H1 (cell line): Measurements from ENCODE around the gene DLK2. TPM values are rescaled to one million over a fixed set of nuclear protein-coding genes. Genes with fewer than 3 reads are reported as not detected.

ENCODE experiments used
- polyA plus RNA-seq, 7 experiments: library from polyadenylated mRNA; depleted of rRNA in 3 of 7; stranded (reverse) in 5 of 7; unstranded in 2 of 7; fragments of >200 nt in 5 of 7; fragments of 200-250 nt in 2 of 7; gene quantifications; 1 replicate in 5 of 7; 2 replicates in 1 of 7; 4 replicates in 1 of 7; pipeline versions ENCODE4 v1.2.1 to v1.2.3, GENCODE V29; 2011 to 2013; ENCODE audit warnings: missing spikeins in 2 of 7, mixed read lengths in 2 of 7
- total RNA-seq: library from RNA; stranded (reverse); fragmentation: NEBNext Ultra II Directional; extraction: Animal tissue kit (Norgen Biotek cat#: 25700); gene quantifications from 2 replicates; pipeline ENCODE4 v1.2.1, GENCODE V29; 2021
- TF ChIP-seq, protein P1 (sequence below): fragments of 300-600 bp; sonication (generic); IDR thresholded peaks from 2 replicates; pipeline ENCODE4 v1.7.1; 2012; ENCODE audit warnings: low read length, moderate library complexity, mild to moderate bottlenecking, inconsistent platforms; ENCODE audit not compliant: insufficient replicate concordance

Gene DLK2
- total and polyA plus RNA-seq, 2 of the 8 experiments (the other 6 are each of a cell fraction or from before 2014, with no cell fraction given), result 0.37 to 0.80 TPM

DNA sequence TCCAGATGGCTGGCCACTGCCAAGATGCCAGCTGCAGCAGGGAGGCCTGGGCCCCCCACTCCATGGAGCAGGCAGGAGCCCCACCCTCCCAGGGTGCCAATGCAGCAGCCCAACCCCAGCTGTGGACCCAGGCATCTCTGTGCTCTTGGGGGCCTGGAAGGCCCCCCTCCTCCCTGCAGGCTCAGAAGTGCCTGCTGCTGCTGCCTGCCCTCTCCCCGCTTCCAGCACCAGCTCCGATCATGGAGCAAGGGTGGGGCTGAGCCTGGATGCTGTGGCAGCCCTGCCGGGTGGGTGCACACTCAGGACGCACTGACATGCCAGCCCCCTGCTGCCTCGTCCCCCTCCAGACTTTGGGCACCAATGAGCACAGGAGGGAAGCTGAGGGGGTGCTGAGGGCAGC lies 42.8 kb downstream of the DLK2 start (continued):
- TF ChIP-seq, protein P1, sequence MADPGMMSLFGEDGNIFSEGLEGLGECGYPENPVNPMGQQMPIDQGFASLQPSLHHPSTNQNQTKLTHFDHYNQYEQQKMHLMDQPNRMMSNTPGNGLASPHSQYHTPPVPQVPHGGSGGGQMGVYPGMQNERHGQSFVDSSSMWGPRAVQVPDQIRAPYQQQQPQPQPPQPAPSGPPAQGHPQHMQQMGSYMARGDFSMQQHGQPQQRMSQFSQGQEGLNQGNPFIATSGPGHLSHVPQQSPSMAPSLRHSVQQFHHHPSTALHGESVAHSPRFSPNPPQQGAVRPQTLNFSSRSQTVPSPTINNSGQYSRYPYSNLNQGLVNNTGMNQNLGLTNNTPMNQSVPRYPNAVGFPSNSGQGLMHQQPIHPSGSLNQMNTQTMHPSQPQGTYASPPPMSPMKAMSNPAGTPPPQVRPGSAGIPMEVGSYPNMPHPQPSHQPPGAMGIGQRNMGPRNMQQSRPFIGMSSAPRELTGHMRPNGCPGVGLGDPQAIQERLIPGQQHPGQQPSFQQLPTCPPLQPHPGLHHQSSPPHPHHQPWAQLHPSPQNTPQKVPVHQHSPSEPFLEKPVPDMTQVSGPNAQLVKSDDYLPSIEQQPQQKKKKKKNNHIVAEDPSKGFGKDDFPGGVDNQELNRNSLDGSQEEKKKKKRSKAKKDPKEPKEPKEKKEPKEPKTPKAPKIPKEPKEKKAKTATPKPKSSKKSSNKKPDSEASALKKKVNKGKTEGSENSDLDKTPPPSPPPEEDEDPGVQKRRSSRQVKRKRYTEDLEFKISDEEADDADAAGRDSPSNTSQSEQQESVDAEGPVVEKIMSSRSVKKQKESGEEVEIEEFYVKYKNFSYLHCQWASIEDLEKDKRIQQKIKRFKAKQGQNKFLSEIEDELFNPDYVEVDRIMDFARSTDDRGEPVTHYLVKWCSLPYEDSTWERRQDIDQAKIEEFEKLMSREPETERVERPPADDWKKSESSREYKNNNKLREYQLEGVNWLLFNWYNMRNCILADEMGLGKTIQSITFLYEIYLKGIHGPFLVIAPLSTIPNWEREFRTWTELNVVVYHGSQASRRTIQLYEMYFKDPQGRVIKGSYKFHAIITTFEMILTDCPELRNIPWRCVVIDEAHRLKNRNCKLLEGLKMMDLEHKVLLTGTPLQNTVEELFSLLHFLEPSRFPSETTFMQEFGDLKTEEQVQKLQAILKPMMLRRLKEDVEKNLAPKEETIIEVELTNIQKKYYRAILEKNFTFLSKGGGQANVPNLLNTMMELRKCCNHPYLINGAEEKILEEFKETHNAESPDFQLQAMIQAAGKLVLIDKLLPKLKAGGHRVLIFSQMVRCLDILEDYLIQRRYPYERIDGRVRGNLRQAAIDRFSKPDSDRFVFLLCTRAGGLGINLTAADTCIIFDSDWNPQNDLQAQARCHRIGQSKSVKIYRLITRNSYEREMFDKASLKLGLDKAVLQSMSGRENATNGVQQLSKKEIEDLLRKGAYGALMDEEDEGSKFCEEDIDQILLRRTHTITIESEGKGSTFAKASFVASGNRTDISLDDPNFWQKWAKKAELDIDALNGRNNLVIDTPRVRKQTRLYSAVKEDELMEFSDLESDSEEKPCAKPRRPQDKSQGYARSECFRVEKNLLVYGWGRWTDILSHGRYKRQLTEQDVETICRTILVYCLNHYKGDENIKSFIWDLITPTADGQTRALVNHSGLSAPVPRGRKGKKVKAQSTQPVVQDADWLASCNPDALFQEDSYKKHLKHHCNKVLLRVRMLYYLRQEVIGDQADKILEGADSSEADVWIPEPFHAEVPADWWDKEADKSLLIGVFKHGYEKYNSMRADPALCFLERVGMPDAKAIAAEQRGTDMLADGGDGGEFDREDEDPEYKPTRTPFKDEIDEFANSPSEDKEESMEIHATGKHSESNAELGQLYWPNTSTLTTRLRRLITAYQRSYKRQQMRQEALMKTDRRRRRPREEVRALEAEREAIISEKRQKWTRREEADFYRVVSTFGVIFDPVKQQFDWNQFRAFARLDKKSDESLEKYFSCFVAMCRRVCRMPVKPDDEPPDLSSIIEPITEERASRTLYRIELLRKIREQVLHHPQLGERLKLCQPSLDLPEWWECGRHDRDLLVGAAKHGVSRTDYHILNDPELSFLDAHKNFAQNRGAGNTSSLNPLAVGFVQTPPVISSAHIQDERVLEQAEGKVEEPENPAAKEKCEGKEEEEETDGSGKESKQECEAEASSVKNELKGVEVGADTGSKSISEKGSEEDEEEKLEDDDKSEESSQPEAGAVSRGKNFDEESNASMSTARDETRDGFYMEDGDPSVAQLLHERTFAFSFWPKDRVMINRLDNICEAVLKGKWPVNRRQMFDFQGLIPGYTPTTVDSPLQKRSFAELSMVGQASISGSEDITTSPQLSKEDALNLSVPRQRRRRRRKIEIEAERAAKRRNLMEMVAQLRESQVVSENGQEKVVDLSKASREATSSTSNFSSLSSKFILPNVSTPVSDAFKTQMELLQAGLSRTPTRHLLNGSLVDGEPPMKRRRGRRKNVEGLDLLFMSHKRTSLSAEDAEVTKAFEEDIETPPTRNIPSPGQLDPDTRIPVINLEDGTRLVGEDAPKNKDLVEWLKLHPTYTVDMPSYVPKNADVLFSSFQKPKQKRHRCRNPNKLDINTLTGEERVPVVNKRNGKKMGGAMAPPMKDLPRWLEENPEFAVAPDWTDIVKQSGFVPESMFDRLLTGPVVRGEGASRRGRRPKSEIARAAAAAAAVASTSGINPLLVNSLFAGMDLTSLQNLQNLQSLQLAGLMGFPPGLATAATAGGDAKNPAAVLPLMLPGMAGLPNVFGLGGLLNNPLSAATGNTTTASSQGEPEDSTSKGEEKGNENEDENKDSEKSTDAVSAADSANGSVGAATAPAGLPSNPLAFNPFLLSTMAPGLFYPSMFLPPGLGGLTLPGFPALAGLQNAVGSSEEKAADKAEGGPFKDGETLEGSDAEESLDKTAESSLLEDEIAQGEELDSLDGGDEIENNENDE, result no peak
